ENCODE results near the gene GNA14. TPM values are rescaled to one million over a fixed set of nuclear protein-coding genes. Genes with fewer than 3 reads are reported as not detected.

The GNA14 gene
- total and polyA plus RNA-seq, 2 of the 8 experiments (the other 6 are each of a cell fraction or from before 2014, with no cell fraction given): 3.4 to 6.3 TPM

DNA sequence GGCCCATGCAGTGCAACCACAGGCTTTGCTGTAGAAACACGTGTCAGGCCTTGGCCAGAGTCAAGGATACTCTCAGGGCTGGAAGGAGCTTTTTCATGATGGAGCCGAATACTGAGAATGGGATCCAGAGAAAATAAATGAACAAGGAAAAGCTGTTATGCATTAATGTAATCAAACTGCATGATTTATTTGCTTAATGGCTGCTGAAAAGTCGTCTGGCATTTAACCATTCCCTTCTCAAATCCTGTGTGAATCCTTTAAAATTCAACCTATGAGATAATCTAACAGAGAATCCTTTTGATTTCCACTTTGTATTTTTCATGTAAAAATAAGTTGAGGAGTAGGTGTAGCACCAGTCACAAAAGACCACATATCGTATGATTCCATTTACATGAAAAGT is 24.1 kb upstream of the GNA14 start (continued):
- TF ChIP-seq, protein P1, sequence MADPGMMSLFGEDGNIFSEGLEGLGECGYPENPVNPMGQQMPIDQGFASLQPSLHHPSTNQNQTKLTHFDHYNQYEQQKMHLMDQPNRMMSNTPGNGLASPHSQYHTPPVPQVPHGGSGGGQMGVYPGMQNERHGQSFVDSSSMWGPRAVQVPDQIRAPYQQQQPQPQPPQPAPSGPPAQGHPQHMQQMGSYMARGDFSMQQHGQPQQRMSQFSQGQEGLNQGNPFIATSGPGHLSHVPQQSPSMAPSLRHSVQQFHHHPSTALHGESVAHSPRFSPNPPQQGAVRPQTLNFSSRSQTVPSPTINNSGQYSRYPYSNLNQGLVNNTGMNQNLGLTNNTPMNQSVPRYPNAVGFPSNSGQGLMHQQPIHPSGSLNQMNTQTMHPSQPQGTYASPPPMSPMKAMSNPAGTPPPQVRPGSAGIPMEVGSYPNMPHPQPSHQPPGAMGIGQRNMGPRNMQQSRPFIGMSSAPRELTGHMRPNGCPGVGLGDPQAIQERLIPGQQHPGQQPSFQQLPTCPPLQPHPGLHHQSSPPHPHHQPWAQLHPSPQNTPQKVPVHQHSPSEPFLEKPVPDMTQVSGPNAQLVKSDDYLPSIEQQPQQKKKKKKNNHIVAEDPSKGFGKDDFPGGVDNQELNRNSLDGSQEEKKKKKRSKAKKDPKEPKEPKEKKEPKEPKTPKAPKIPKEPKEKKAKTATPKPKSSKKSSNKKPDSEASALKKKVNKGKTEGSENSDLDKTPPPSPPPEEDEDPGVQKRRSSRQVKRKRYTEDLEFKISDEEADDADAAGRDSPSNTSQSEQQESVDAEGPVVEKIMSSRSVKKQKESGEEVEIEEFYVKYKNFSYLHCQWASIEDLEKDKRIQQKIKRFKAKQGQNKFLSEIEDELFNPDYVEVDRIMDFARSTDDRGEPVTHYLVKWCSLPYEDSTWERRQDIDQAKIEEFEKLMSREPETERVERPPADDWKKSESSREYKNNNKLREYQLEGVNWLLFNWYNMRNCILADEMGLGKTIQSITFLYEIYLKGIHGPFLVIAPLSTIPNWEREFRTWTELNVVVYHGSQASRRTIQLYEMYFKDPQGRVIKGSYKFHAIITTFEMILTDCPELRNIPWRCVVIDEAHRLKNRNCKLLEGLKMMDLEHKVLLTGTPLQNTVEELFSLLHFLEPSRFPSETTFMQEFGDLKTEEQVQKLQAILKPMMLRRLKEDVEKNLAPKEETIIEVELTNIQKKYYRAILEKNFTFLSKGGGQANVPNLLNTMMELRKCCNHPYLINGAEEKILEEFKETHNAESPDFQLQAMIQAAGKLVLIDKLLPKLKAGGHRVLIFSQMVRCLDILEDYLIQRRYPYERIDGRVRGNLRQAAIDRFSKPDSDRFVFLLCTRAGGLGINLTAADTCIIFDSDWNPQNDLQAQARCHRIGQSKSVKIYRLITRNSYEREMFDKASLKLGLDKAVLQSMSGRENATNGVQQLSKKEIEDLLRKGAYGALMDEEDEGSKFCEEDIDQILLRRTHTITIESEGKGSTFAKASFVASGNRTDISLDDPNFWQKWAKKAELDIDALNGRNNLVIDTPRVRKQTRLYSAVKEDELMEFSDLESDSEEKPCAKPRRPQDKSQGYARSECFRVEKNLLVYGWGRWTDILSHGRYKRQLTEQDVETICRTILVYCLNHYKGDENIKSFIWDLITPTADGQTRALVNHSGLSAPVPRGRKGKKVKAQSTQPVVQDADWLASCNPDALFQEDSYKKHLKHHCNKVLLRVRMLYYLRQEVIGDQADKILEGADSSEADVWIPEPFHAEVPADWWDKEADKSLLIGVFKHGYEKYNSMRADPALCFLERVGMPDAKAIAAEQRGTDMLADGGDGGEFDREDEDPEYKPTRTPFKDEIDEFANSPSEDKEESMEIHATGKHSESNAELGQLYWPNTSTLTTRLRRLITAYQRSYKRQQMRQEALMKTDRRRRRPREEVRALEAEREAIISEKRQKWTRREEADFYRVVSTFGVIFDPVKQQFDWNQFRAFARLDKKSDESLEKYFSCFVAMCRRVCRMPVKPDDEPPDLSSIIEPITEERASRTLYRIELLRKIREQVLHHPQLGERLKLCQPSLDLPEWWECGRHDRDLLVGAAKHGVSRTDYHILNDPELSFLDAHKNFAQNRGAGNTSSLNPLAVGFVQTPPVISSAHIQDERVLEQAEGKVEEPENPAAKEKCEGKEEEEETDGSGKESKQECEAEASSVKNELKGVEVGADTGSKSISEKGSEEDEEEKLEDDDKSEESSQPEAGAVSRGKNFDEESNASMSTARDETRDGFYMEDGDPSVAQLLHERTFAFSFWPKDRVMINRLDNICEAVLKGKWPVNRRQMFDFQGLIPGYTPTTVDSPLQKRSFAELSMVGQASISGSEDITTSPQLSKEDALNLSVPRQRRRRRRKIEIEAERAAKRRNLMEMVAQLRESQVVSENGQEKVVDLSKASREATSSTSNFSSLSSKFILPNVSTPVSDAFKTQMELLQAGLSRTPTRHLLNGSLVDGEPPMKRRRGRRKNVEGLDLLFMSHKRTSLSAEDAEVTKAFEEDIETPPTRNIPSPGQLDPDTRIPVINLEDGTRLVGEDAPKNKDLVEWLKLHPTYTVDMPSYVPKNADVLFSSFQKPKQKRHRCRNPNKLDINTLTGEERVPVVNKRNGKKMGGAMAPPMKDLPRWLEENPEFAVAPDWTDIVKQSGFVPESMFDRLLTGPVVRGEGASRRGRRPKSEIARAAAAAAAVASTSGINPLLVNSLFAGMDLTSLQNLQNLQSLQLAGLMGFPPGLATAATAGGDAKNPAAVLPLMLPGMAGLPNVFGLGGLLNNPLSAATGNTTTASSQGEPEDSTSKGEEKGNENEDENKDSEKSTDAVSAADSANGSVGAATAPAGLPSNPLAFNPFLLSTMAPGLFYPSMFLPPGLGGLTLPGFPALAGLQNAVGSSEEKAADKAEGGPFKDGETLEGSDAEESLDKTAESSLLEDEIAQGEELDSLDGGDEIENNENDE (IDR thresholded peaks at IDR 0.05; ENCODE audit: insufficient replicate concordance, low read length): no peak
- TF ChIP-seq SP2 (IDR thresholded peaks at IDR 0.05; ENCODE audit: low read length) (no peak), TBP (IDR thresholded peaks at IDR 0.05; ENCODE audit: low read depth, low read length) (no peak), CREB1 (IDR thresholded peaks at IDR 0.05) (no peak), FOSL1 (IDR thresholded peaks at IDR 0.05; ENCODE audit: insufficient read depth, low read depth, low read length) (no peak), MAFK (IDR thresholded peaks at IDR 0.05; ENCODE audit: low read depth, low read length) (no peak), EP300 (IDR thresholded peaks at IDR 0.05; ENCODE audit: borderline replicate concordance in 1 of 2, low read depth in 2 of 2, low read length in 2 of 2) (no peak), CTBP2 (IDR thresholded peaks at IDR 0.05; ENCODE audit: borderline replicate concordance, insufficient read depth, insufficient read length, low read length) (no peak), ASH2L (IDR thresholded peaks at IDR 0.05; ENCODE audit: low read length) (no peak), POU5F1 (IDR thresholded peaks at IDR 0.05; ENCODE audit: low read depth, low read length) (no peak)
- TF ChIP-seq, protein P2, sequence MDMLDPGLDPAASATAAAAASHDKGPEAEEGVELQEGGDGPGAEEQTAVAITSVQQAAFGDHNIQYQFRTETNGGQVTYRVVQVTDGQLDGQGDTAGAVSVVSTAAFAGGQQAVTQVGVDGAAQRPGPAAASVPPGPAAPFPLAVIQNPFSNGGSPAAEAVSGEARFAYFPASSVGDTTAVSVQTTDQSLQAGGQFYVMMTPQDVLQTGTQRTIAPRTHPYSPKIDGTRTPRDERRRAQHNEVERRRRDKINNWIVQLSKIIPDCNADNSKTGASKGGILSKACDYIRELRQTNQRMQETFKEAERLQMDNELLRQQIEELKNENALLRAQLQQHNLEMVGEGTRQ (IDR thresholded peaks at IDR 0.05; ENCODE audit: low read length): no peak

Measured in H1 (cell line).